Neural cell (in vitro differentiated cells): Measurements from ENCODE around the gene DDX41. TPM values are rescaled to one million over a fixed set of nuclear protein-coding genes. Genes with fewer than 3 reads are reported as not detected.

Experiments
- H2AFZ ChIP-seq: fragments of 200-600, 300-800 bp; sonication (generic), shearing (Covaris generic); 2 replicates; pipeline ENCODE4 v1.6.0; 2014; ENCODE audit warnings: low read depth, mild to moderate bottlenecking, antibody characterized with exemption, low read length, moderate library complexity
- H3F3A ChIP-seq: fragments of 200-600 bp; shearing (Covaris generic); 2 replicates; pipeline ENCODE4 v1.6.1; 2016; ENCODE audit warnings: mild to moderate bottlenecking, moderate library complexity, mixed read lengths, antibody characterized with exemption, low read length; ENCODE audit not compliant: insufficient read depth, poor library complexity, severe bottlenecking
- H3K27ac ChIP-seq: fragments of 200-600, 300-800 bp; sonication (generic), shearing (Covaris generic); 2 replicates; pipeline ENCODE4 v1.5.1; 2014; ENCODE audit warnings: mild to moderate bottlenecking, low read length, moderate library complexity
- H3K27me3 ChIP-seq: fragments of 300-800, 200-600 bp; sonication (generic), shearing (Covaris generic); 2 replicates; pipeline ENCODE4 v1.6.0; 2014; ENCODE audit warnings: mild to moderate bottlenecking, low read depth, low read length, moderate library complexity; ENCODE audit not compliant: insufficient read depth
- H3K36me3 ChIP-seq: fragments of 300-800, 200-600 bp; sonication (generic), shearing (Covaris generic); 2 replicates; pipeline ENCODE4 v1.5.1; 2014; ENCODE audit warnings: mild to moderate bottlenecking, antibody characterized with exemption, low read length, moderate library complexity; ENCODE audit not compliant: insufficient read depth
- H3K4me2 ChIP-seq: fragments of 300-800, 200-600 bp; sonication (generic), shearing (Covaris generic); 2 replicates; pipeline ENCODE4 v1.6.0; 2014; ENCODE audit warnings: mild to moderate bottlenecking, low read length
- H3K4me3 ChIP-seq: fragments of 300-800, 200-600 bp; sonication (generic), shearing (Covaris generic); 2 replicates; pipeline ENCODE4 v1.5.1; 2014; ENCODE audit warnings: mild to moderate bottlenecking, low read length, moderate library complexity
- H3K79me2 ChIP-seq: fragments of 200-600 bp; shearing (Covaris generic); replicated peaks from 2 replicates; pipeline ENCODE4 v1.6.0; 2014; ENCODE audit warnings: mild to moderate bottlenecking, low read length, moderate library complexity; ENCODE audit not compliant: insufficient read depth
- H3K9ac ChIP-seq: fragments of 300-800, 200-600 bp; sonication (generic), shearing (Covaris generic); 2 replicates; pipeline ENCODE4 v1.6.1; 2016; ENCODE audit warnings: mild to moderate bottlenecking, low read length, mixed read lengths
- H3K9me2 ChIP-seq: fragments of 200-600 bp; shearing (Covaris generic); 2 replicates; pipeline ENCODE4 v1.6.1; 2016; ENCODE audit warnings: mild to moderate bottlenecking, low read length, mixed read lengths; ENCODE audit not compliant: insufficient read depth
- H3K9me3 ChIP-seq: fragments of 200-600, 300-800 bp; sonication (generic), shearing (Covaris generic); 2 replicates; pipeline ENCODE4 v1.6.1; 2016; ENCODE audit warnings: mild to moderate bottlenecking, mixed run types, low read length, moderate library complexity, mixed read lengths
- H4K20me1 ChIP-seq: fragments of 200-600 bp; shearing (Covaris generic); 2 replicates; pipeline ENCODE4 v1.6.1; 2016; ENCODE audit warnings: mild to moderate bottlenecking, mixed run types; ENCODE audit not compliant: insufficient read depth
- CTCF ChIP-seq: fragments of 450-650 bp; IDR thresholded peaks from 2 replicates; pipeline ENCODE4 v1.5.1; 2014; ENCODE audit warnings: antibody characterized with exemption, mild to moderate bottlenecking, moderate library complexity; ENCODE audit not compliant: poor library complexity, severe bottlenecking
- EP300 ChIP-seq: fragments of 450-650 bp; conservative IDR thresholded peaks from 2 replicates; pipeline ENCODE4 v1.6.1; 2014; ENCODE audit warnings: antibody characterized with exemption, mild to moderate bottlenecking, moderate library complexity; ENCODE audit not compliant: poor library complexity, severe bottlenecking
- EZH2 ChIP-seq: fragments of 200-600, 300-800 bp; shearing (Covaris generic), sonication (generic); IDR thresholded peaks from 2 replicates; pipeline ENCODE4 v1.6.1; 2014; ENCODE audit warnings: antibody characterized with exemption, low read length, borderline replicate concordance, mild to moderate bottlenecking; ENCODE audit not compliant: insufficient read depth, poor library complexity, severe bottlenecking
- MXI1 ChIP-seq: fragments of 450-650 bp; conservative IDR thresholded peaks from 2 replicates; pipeline ENCODE4 v1.6.1; 2014; ENCODE audit warnings: antibody characterized with exemption, mild to moderate bottlenecking; ENCODE audit not compliant: poor library complexity, severe bottlenecking
- POLR2AphosphoS5 ChIP-seq: IDR thresholded peaks from 2 replicates; pipeline ENCODE4 v1.6.1; 2012
- RAD21 ChIP-seq: fragments of 450-650 bp; conservative IDR thresholded peaks from 2 replicates; pipeline ENCODE4 v1.6.1; 2014; ENCODE audit warnings: antibody characterized with exemption, mild to moderate bottlenecking, moderate library complexity
- REST ChIP-seq: IDR thresholded peaks from 2 replicates; pipeline ENCODE4 v1.6.1; 2012; ENCODE audit warnings: borderline replicate concordance
- SMC3 ChIP-seq: fragments of 450-650 bp; conservative IDR thresholded peaks from 2 replicates; pipeline ENCODE4 v1.6.1; 2014; ENCODE audit warnings: antibody characterized with exemption, mild to moderate bottlenecking, moderate library complexity; ENCODE audit not compliant: poor library complexity
- TAF1 ChIP-seq: IDR thresholded peaks from 2 replicates; pipeline ENCODE4 v1.6.1; 2012; ENCODE audit warnings: low read depth
- polyA plus RNA-seq: library from polyadenylated mRNA; depleted of rRNA; stranded (reverse); fragments of >200 nt; gene quantifications from 2 replicates; pipeline ENCODE4 v1.2.3, GENCODE V29; 2014

The DDX41 gene
- polyA plus RNA-seq, 1 donor from 2014 or later = 113 TPM

- peaks cover 38% of the 10 kb centered on the region for H3K79me2 ChIP-seq
- no peaks in the 10 kb centered on the region for H3F3A ChIP-seq
- peaks cover 3% of the 10 kb centered on the region for H4K20me1 ChIP-seq
- no peak overlapping the region for H3K4me2 ChIP-seq
- H3K9me3 ChIP-seq = no peaks in the 10 kb centered on the region
- H3K36me3 ChIP-seq = peaks cover 17% of the 10 kb centered on the region
- H3K9me2 ChIP-seq = no peaks in the 10 kb centered on the region
- H3K27ac ChIP-seq = no peak overlapping the region
- H3K4me3 ChIP-seq = no peak overlapping the region
- H2AFZ ChIP-seq = no peak overlapping the region
- TF ChIP-seq EZH2 (no peak), REST (no peak), CTCF (no peak), SMC3 (no peak), MXI1 (no peak), TAF1 (no peak), POLR2AphosphoS5 (no peak), RAD21 (no peak), EP300 (no peak)
- H3K9ac ChIP-seq = no peak overlapping the region
- H3K27me3 ChIP-seq = no peaks in the 10 kb centered on the region
Observed at GRCh38 chr5:177545487-177546257, 28.9 kb upstream of the DDX41 start.

- Histone ChIP-seq H3K9ac (no peak overlapping the region), H4K20me1 (peaks cover 3% of the 10 kb centered on the region), H3K9me2 (no peaks in the 10 kb centered on the region), H3K27ac (no peak overlapping the region), H3K27me3 (no peaks in the 10 kb centered on the region), H3K79me2 (peaks cover 26% of the 10 kb centered on the region), H3K9me3 (no peaks in the 10 kb centered on the region), H3F3A (no peaks in the 10 kb centered on the region), H2AFZ (no peak overlapping the region), H3K4me2 (no peak overlapping the region), H3K4me3 (no peak overlapping the region), H3K36me3 (peaks cover 14% of the 10 kb centered on the region)
- TF ChIP-seq POLR2AphosphoS5 = no peak
- TF ChIP-seq TAF1 = no peak
- no peak for TF ChIP-seq EZH2
- no peak for TF ChIP-seq REST
- no peak for TF ChIP-seq MXI1
- TF ChIP-seq SMC3 = no peak
Observed at GRCh38 chr5:177542816-177543465, 26.2 kb upstream of the DDX41 start.
